ENCODE results near the gene RFPL3.

RFPL3 gene

GRCh38 chr22:32339190-32340012, 18.3 kb upstream of the RFPL3 start:
- ATAC-seq (ENCODE audit: insufficient read depth, low read depth) (no peak), DNase-seq (no peak)
- H2AFZ ChIP-seq (ENCODE audit: low read depth, low read length), result no peak overlapping the region

GRCh38 chr22:32340411-32340810, 17.3 kb upstream of the RFPL3 start:
- Histone ChIP-seq H2AFZ (ENCODE audit: low read depth, low read length) (no peak overlapping the region), H3K27me3 (ENCODE audit: insufficient read depth, low read length, poor library complexity) (peaks cover 24% of the 10 kb centered on the region), H3K27ac (ENCODE audit: low read length) (no peak overlapping the region), H4K20me1 (ENCODE audit: insufficient read depth, low read length) (no peaks in the 10 kb centered on the region), H3K79me2 (ENCODE audit: insufficient read depth, low read length) (no peaks in the 10 kb centered on the region), H3K4me1 (ENCODE audit: insufficient read depth, low read length) (no peaks in the 10 kb centered on the region), H3K4me2 (ENCODE audit: insufficient read depth, low read length) (no peak overlapping the region), H3K9me3 (ENCODE audit: insufficient read depth, low read length, severe bottlenecking) (no peaks in the 10 kb centered on the region), H3K36me3 (ENCODE audit: insufficient read depth, low read length) (no peaks in the 10 kb centered on the region), H3K9ac (ENCODE audit: low read depth, low read length) (no peak overlapping the region), H3K4me3 (ENCODE audit: low read depth in 1 of 2, low read length in 2 of 2) (no peak overlapping the region)
- no peak for DNase-seq
- no peak for ATAC-seq (ENCODE audit: insufficient read depth, low read depth)
- TF ChIP-seq EZH2 (IDR thresholded peaks at IDR 0.05; ENCODE audit: borderline replicate concordance, low read depth, low read length, severe bottlenecking), result no peak
- TF ChIP-seq CTCF (IDR thresholded peaks at IDR 0.05; ENCODE audit: borderline replicate concordance, extremely low read depth, low read length, poor library complexity, severe bottlenecking), result no peak

More at GRCh38 chr22:32339190-32340012, 18.3 kb upstream of the RFPL3 start:
- Histone ChIP-seq H3K36me3 (ENCODE audit: insufficient read depth, low read length) (no peaks in the 10 kb centered on the region), H3K4me3 (ENCODE audit: low read depth in 1 of 2, low read length in 2 of 2) (no peak overlapping the region), H3K9me3 (ENCODE audit: insufficient read depth, low read length, severe bottlenecking) (no peaks in the 10 kb centered on the region), H3K4me2 (ENCODE audit: insufficient read depth, low read length) (no peak overlapping the region), H3K4me1 (ENCODE audit: insufficient read depth, low read length) (no peaks in the 10 kb centered on the region), H3K9ac (ENCODE audit: low read depth, low read length) (no peak overlapping the region), H3K27ac (ENCODE audit: low read length) (no peak overlapping the region), H3K79me2 (ENCODE audit: insufficient read depth, low read length) (no peaks in the 10 kb centered on the region), H4K20me1 (ENCODE audit: insufficient read depth, low read length) (no peaks in the 10 kb centered on the region), H3K27me3 (ENCODE audit: insufficient read depth, low read length, poor library complexity) (peaks cover 20% of the 10 kb centered on the region)
- TF ChIP-seq CTCF (IDR thresholded peaks at IDR 0.05; ENCODE audit: borderline replicate concordance, extremely low read depth, low read length, poor library complexity, severe bottlenecking) (no peak), EZH2 (IDR thresholded peaks at IDR 0.05; ENCODE audit: borderline replicate concordance, low read depth, low read length, severe bottlenecking) (no peak)

GRCh38 chr22:32341122-32341740, 16.4 kb upstream of the RFPL3 start:
- Histone ChIP-seq H3K27ac (ENCODE audit: low read length) (no peak overlapping the region), H3K9me3 (ENCODE audit: insufficient read depth, low read length, severe bottlenecking) (no peaks in the 10 kb centered on the region), H3K4me1 (ENCODE audit: insufficient read depth, low read length) (no peaks in the 10 kb centered on the region), H3K4me3 (ENCODE audit: low read depth in 1 of 2, low read length in 2 of 2) (no peak overlapping the region), H3K9ac (ENCODE audit: low read depth, low read length) (no peak overlapping the region), H3K79me2 (ENCODE audit: insufficient read depth, low read length) (no peaks in the 10 kb centered on the region), H2AFZ (ENCODE audit: low read depth, low read length) (no peak overlapping the region), H3K36me3 (ENCODE audit: insufficient read depth, low read length) (no peaks in the 10 kb centered on the region), H3K27me3 (ENCODE audit: insufficient read depth, low read length, poor library complexity) (peaks cover 27% of the 10 kb centered on the region), H3K4me2 (ENCODE audit: insufficient read depth, low read length) (no peak overlapping the region), H4K20me1 (ENCODE audit: insufficient read depth, low read length) (no peaks in the 10 kb centered on the region)
- TF ChIP-seq CTCF (IDR thresholded peaks at IDR 0.05; ENCODE audit: borderline replicate concordance, extremely low read depth, low read length, poor library complexity, severe bottlenecking) (no peak), EZH2 (IDR thresholded peaks at IDR 0.05; ENCODE audit: borderline replicate concordance, low read depth, low read length, severe bottlenecking) (no peak)
- no peak for DNase-seq
- no peak for ATAC-seq (ENCODE audit: insufficient read depth, low read depth)

All from DND-41 (cell line).